Measurements from ENCODE around the gene EBP. TPM values are rescaled to one million over a fixed set of nuclear protein-coding genes. Genes with fewer than 3 reads are reported as not detected.

EBP gene
- 35.2 to 44.4 TPM (median 39.1 TPM) in 3 replicates for total RNA-seq
- long read RNA-seq, transcript EBP-205 (5 exons, 1,775 nt), result major isoform, 36 of 76 reads
- long read RNA-seq, partial matches to known transcripts, result 0 of 76 reads
- long read RNA-seq, other reads (novel, unspliced or antisense), result 39 of 76 reads

DNA sequence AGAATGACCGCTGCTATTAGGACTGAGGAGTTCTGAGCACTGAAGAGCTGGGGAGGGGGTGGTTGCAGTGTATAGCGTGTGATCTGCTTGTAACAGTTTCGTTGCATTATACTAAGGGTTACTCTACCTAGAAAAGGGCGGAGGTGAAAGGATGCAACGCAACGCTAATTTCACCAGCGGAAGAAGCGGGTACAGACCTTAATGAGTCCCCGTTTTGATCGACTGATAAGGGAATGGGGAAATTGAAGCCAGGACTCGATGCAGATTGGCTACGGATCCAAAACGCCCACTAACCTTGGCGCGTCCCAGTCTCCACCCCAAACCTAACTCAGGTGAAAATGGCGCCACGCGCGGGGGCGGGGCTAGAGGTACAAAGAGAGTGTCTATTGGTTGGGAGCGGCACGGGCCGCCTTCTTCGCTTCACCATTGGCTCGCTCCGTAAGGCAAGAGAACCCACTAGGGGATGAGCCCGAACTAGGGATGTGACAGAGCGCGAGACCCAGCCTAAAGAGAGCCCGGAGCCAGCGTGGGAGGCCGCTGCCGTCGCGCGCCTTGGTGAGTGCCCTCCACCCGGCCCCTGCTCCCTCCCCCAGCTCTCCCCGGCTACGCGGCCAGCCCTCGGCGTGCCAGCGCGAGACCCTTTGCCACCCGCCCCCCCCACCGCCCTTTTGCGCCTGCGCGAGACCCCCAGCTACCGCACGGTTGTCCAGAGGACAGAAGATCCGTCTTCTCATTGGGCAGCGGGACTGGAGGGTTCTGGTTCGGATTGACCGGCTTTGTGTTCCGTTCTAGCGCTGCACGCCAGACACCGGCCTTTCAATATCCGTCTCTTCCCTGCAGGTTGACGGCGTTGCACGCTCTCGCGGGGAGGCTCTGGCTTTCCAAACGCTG is at the start of gene EBP:
TSS of gene EBP (plus strand) at position 456 of the 891 bp plus-strand sequence. CDS start 1,964 bp downstream, outside the sequence.
- H3K9me3 Mint-ChIP-seq (ENCODE audit: low read depth), result peaks cover 3% of the 10 kb centered on the region
- no peaks in the 10 kb centered on the region for H3K27me3 Mint-ChIP-seq (ENCODE audit: low read depth)
- H3K36me3 Mint-ChIP-seq (ENCODE audit: low read depth), result no peaks in the 10 kb centered on the region
- H3K4me1 Mint-ChIP-seq (ENCODE audit: low read depth), result peaks cover 9% of the 10 kb centered on the region
- H3K4me3 Mint-ChIP-seq (ENCODE audit: unreplicated experiment), result peak within 1 kb of the TSS; percentile 78
- no peak for DNase-seq (ENCODE audit: low spot score)
- TF ChIP-seq, protein P1, sequence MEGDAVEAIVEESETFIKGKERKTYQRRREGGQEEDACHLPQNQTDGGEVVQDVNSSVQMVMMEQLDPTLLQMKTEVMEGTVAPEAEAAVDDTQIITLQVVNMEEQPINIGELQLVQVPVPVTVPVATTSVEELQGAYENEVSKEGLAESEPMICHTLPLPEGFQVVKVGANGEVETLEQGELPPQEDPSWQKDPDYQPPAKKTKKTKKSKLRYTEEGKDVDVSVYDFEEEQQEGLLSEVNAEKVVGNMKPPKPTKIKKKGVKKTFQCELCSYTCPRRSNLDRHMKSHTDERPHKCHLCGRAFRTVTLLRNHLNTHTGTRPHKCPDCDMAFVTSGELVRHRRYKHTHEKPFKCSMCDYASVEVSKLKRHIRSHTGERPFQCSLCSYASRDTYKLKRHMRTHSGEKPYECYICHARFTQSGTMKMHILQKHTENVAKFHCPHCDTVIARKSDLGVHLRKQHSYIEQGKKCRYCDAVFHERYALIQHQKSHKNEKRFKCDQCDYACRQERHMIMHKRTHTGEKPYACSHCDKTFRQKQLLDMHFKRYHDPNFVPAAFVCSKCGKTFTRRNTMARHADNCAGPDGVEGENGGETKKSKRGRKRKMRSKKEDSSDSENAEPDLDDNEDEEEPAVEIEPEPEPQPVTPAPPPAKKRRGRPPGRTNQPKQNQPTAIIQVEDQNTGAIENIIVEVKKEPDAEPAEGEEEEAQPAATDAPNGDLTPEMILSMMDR (IDR thresholded peaks at IDR 0.05), result no peak
- H3K27ac Mint-ChIP-seq (ENCODE audit: unreplicated experiment), result peak within 1 kb of the TSS; percentile 75

DNA sequence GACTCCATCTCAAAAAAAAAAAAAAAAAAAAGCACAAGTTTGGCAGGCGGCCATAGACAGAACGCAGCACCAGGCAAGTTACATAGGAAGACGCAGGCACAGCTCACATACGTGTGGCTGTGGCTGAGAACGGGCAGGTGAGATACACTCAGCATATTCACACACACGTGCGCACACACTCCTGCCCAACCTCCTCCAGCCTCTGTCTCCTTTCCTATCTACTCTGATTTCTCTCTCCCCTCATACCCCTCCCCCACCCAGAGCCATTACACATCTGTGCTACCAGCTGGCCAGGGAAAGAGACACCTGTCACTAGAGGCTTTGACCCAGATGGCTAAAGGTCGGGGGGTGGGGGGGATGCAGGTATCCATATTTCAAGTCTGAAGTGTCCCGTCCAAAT is 49.4 kb upstream of the EBP start:
- TF ChIP-seq, protein P1 (IDR thresholded peaks at IDR 0.05), result no peak
- DNase-seq (ENCODE audit: low spot score), result no peak
- no peak overlapping the region for H3K27ac Mint-ChIP-seq (ENCODE audit: unreplicated experiment)

DNA sequence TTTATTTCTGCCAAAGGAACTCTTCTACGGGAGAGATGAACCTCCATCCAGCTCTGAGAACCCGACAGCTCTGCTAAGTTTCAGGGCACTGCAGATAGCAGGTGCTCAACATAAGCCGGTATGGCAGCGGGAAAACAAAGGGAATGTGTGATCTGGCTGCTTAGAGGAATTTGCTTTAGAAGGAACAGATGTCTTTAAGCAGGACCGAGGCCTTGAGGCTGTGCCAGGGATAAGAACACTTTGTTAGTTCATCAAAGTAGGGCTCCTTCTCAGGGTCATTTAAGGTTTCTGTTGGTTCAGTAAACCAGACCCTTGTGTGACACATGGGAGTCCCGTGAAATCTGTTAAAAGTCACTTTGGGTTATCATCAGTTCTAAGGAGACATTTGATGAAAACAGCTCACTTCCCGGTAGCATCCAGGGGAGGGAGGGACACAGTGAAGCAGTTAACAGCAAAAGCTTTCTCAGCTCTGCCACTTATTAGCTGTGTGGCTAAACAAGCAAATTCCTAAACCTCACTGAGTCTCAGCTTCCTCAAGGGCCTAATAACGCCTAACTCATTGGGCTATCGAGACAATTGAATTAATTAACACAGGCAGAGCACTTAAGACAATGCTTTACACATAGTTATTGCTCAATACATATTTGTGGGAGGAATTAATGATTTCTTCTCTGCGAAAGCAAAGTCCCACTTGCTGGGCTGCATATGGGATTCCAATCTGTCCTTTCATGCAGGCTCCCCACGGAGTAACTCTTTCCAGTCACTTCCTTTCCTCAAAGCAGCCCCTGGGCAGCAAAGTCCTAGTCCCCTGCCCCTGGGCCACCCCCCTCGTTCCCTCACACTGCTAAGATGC is 48.5 kb upstream of the EBP start:
- DNase-seq (ENCODE audit: low spot score), result no peak
- no peak overlapping the region for H3K4me3 Mint-ChIP-seq (ENCODE audit: unreplicated experiment)
- TF ChIP-seq, protein P1 (IDR thresholded peaks at IDR 0.05), result no peak
- H3K27ac Mint-ChIP-seq (ENCODE audit: unreplicated experiment), result peak overlapping the region; percentile 29
- no peaks in the 10 kb centered on the region for H3K36me3 Mint-ChIP-seq (ENCODE audit: low read depth)
- H3K27me3 Mint-ChIP-seq (ENCODE audit: low read depth), result no peaks in the 10 kb centered on the region
- H3K9me3 Mint-ChIP-seq (ENCODE audit: low read depth), result peaks cover 5% of the 10 kb centered on the region
- peaks cover 32% of the 10 kb centered on the region for H3K4me1 Mint-ChIP-seq (ENCODE audit: low read depth)

More for the DNA sequence above, 49.4 kb upstream of the EBP start:
- Mint-ChIP-seq H3K4me1 (ENCODE audit: low read depth) (peaks cover 24% of the 10 kb centered on the region), H3K4me3 (ENCODE audit: unreplicated experiment) (no peak overlapping the region), H3K36me3 (ENCODE audit: low read depth) (no peaks in the 10 kb centered on the region), H3K9me3 (ENCODE audit: low read depth) (peaks cover 2% of the 10 kb centered on the region), H3K27me3 (ENCODE audit: low read depth) (no peaks in the 10 kb centered on the region)

DNA sequence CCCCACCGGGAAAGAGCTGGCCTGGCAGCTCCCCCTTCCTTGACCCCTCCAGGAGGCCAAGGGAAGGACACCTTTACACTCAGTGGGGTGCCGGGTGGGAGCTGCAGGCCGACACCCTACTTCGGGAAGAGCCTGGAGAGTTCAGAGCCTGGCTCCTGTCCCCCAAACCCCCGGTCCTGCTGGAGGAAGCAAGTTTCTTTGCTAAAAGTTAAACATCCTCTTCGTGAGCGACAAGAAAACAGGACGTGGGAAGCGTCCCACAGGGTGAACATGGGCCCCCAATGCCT is 48.0 kb upstream of the EBP start:
- H3K4me3 Mint-ChIP-seq (ENCODE audit: unreplicated experiment), result no peak overlapping the region
- TF ChIP-seq, protein P1 (IDR thresholded peaks at IDR 0.05), result no peak
- H3K36me3 Mint-ChIP-seq (ENCODE audit: low read depth), result peaks cover 1% of the 10 kb centered on the region
- peak overlapping the region; percentile 29 for H3K27ac Mint-ChIP-seq (ENCODE audit: unreplicated experiment)
- no peaks in the 10 kb centered on the region for H3K27me3 Mint-ChIP-seq (ENCODE audit: low read depth)
- DNase-seq (ENCODE audit: low spot score), result no peak
- peaks cover 5% of the 10 kb centered on the region for H3K9me3 Mint-ChIP-seq (ENCODE audit: low read depth)
- H3K4me1 Mint-ChIP-seq (ENCODE audit: low read depth), result peaks cover 38% of the 10 kb centered on the region

DNA sequence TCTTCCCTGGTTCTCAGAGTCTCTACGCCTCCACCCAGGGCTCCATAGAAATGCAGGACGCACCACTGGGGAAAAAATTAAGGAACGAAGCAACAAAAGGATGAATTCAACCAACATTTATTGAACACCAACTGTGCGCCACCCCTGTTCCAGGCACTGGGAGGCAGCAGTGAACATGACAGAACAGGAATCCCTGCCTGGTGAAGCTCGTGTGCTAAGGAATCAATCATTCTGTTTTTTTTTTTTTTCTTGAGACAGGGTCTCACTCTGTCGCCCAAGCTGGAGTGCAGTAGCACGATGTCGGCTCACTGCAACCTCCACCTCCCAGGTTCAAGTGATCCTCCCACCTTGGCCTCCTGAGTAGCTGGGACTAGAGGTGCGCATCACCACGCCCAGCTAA is 47.5 kb upstream of the EBP start:
- Mint-ChIP-seq H3K27me3 (ENCODE audit: low read depth) (no peaks in the 10 kb centered on the region), H3K9me3 (ENCODE audit: low read depth) (peaks cover 5% of the 10 kb centered on the region), H3K4me3 (ENCODE audit: unreplicated experiment) (no peak overlapping the region), H3K4me1 (ENCODE audit: low read depth) (peaks cover 39% of the 10 kb centered on the region), H3K27ac (ENCODE audit: unreplicated experiment) (peak overlapping the region; percentile 13), H3K36me3 (ENCODE audit: low read depth) (peaks cover 4% of the 10 kb centered on the region)
- TF ChIP-seq, protein P1 (IDR thresholded peaks at IDR 0.05), result peak; percentile 57
- no peak for DNase-seq (ENCODE audit: low spot score)
